GM23248 (cell line): ENCODE data around the gene FLT1.

ENCODE experiments used
- EZH2 ChIP-seq: fragments of 200-600 bp; sonication (generic); IDR thresholded peaks from 2 replicates; pipeline ENCODE4 v1.6.1; 2018; ENCODE audit warnings: antibody characterized with exemption, mild to moderate bottlenecking; ENCODE audit not compliant: insufficient read depth, poor library complexity, severe bottlenecking
- EZH2phosphoT487 ChIP-seq: fragments of 200-600 bp; sonication (generic); IDR thresholded peaks from 2 replicates; pipeline ENCODE4 v1.6.1; 2018; ENCODE audit warnings: antibody characterized with exemption, moderate library complexity, mild to moderate bottlenecking, low read depth; ENCODE audit not compliant: insufficient read depth

GRCh38 chr13:28541966-28542365 is 47.0 kb upstream of the FLT1 start:
- TF ChIP-seq EZH2 (no peak), EZH2phosphoT487 (no peak)
